HG03565 (cell line): ENCODE measurements around the gene G6PC2.
A peak's percentile ranks its signal among the peaks of the same experiment; 100 is the strongest.

Experiments used
- ATAC-seq: cut with Tn5 transposase; IDR thresholded peaks from one replicate; pipeline ENCODE4 v1.9.1; 2021; ENCODE audit warnings: mild to moderate bottlenecking, moderate library complexity; ENCODE audit not compliant: unreplicated experiment

The G6PC2 gene

GRCh38 chr2:168945508-168945907 is 44.4 kb downstream of the G6PC2 start:
- no peak for ATAC-seq

- peak; percentile 45 for ATAC-seq
Observed at GRCh38 chr2:168948621-168949212, 47.6 kb downstream of the G6PC2 start.

- ATAC-seq, result no peak
Observed at GRCh38 chr2:168949324-168949723, 48.2 kb downstream of the G6PC2 start.

- ATAC-seq, result no peak
Observed at GRCh38 chr2:168951871-168952270, 50.8 kb downstream of the G6PC2 start.

- ATAC-seq, result no peak
Observed at GRCh38 chr2:168952424-168952823, 51.3 kb downstream of the G6PC2 start.

- ATAC-seq, result no peak
Observed at GRCh38 chr2:168954256-168954655, 53.2 kb downstream of the G6PC2 start.

- no peak for ATAC-seq
Observed at GRCh38 chr2:168955321-168955720, 54.2 kb downstream of the G6PC2 start.

- no peak for ATAC-seq
Observed at GRCh38 chr2:168956392-168956791, 55.3 kb downstream of the G6PC2 start.
